Measurements from ENCODE around the gene FBXW12. TPM values are rescaled to one million over a fixed set of nuclear protein-coding genes. Genes with fewer than 3 reads are reported as not detected.

The FBXW12 gene
- total RNA-seq, 1 experiment from 2014 or later, result not detected

- H3K27me3 ChIP-seq (ENCODE audit: low read length), result no peaks in the 10 kb centered on the region
- peaks cover 10% of the 10 kb centered on the region; the same call in 1 of the 2 replicates for H3K79me2 ChIP-seq (ENCODE audit: low read length)
- no peaks in the 10 kb centered on the region; the same call in 1 of the 2 replicates for H3K36me3 ChIP-seq (ENCODE audit: insufficient read depth, low read length)
- H3K4me1 ChIP-seq (ENCODE audit: low read length), result peaks cover 7% of the 10 kb centered on the region
- H3K9ac ChIP-seq (ENCODE audit: low read length), result no peak overlapping the region
- no peak overlapping the region for H3K27ac ChIP-seq (ENCODE audit: low read length)
- no peaks in the 10 kb centered on the region for H4K20me1 ChIP-seq (ENCODE audit: insufficient read depth, low read depth, low read length)
- H3K9me3 ChIP-seq (ENCODE audit: low read length), result no peaks in the 10 kb centered on the region
- no peak overlapping the region for H2AFZ ChIP-seq (ENCODE audit: low read length)
- DNase-seq, result no peak
- no peak overlapping the region for H3K4me3 ChIP-seq (ENCODE audit: low read length)
- H3K4me2 ChIP-seq (ENCODE audit: low read depth, low read length, poor library complexity, severe bottlenecking), result no peak overlapping the region
- no peaks in the 10 kb centered on the region for H3K9me2 ChIP-seq (replicated peaks; ENCODE audit: insufficient read depth, low read length)
Observed at GRCh38 chr3:48419149-48419548, 47.1 kb downstream of the FBXW12 start.

- Histone ChIP-seq H3K4me2 (ENCODE audit: low read depth, low read length, poor library complexity, severe bottlenecking) (no peak overlapping the region), H3K9ac (ENCODE audit: low read length) (no peak overlapping the region), H2AFZ (ENCODE audit: low read length) (no peak overlapping the region), H3K79me2 (ENCODE audit: low read length) (peaks cover 12% of the 10 kb centered on the region; the same call in 1 of the 2 replicates), H3K9me2 (replicated peaks; ENCODE audit: insufficient read depth, low read length) (no peaks in the 10 kb centered on the region), H3K4me3 (ENCODE audit: low read length) (no peak overlapping the region), H3K27ac (ENCODE audit: low read length) (no peak overlapping the region), H3K27me3 (ENCODE audit: low read length) (no peaks in the 10 kb centered on the region), H3K36me3 (ENCODE audit: insufficient read depth, low read length) (no peaks in the 10 kb centered on the region; the same call in 1 of the 2 replicates), H3K4me1 (ENCODE audit: low read length) (peaks cover 7% of the 10 kb centered on the region), H3K9me3 (ENCODE audit: low read length) (no peaks in the 10 kb centered on the region), H4K20me1 (ENCODE audit: insufficient read depth, low read depth, low read length) (no peaks in the 10 kb centered on the region)
- DNase-seq, result no peak
Observed at GRCh38 chr3:48419597-48419996, 47.6 kb downstream of the FBXW12 start.

GRCh38 chr3:48420561-48420960 lies 48.5 kb downstream of the FBXW12 start:
- Histone ChIP-seq H3K79me2 (ENCODE audit: low read length) (peaks cover 22% of the 10 kb centered on the region), H3K27ac (ENCODE audit: low read length) (no peak overlapping the region), H3K4me1 (ENCODE audit: low read length) (peaks cover 7% of the 10 kb centered on the region), H3K4me2 (ENCODE audit: low read depth, low read length, poor library complexity, severe bottlenecking) (no peak overlapping the region), H3K27me3 (ENCODE audit: low read length) (no peaks in the 10 kb centered on the region), H3K4me3 (ENCODE audit: low read length) (no peak overlapping the region), H2AFZ (ENCODE audit: low read length) (no peak overlapping the region), H4K20me1 (ENCODE audit: insufficient read depth, low read depth, low read length) (no peaks in the 10 kb centered on the region), H3K9me3 (ENCODE audit: low read length) (no peaks in the 10 kb centered on the region), H3K36me3 (ENCODE audit: insufficient read depth, low read length) (no peaks in the 10 kb centered on the region), H3K9me2 (replicated peaks; ENCODE audit: insufficient read depth, low read length) (no peaks in the 10 kb centered on the region), H3K9ac (ENCODE audit: low read length) (no peak overlapping the region)
- no peak for DNase-seq

- Histone ChIP-seq H4K20me1 (ENCODE audit: insufficient read depth, low read depth, low read length) (no peaks in the 10 kb centered on the region), H3K79me2 (ENCODE audit: low read length) (peaks cover 39% of the 10 kb centered on the region), H2AFZ (ENCODE audit: low read length) (no peak overlapping the region), H3K9ac (ENCODE audit: low read length) (no peak overlapping the region), H3K9me3 (ENCODE audit: low read length) (no peaks in the 10 kb centered on the region), H3K9me2 (replicated peaks; ENCODE audit: insufficient read depth, low read length) (no peaks in the 10 kb centered on the region), H3K4me2 (ENCODE audit: low read depth, low read length, poor library complexity, severe bottlenecking) (no peak overlapping the region), H3K4me1 (ENCODE audit: low read length) (peaks cover 23% of the 10 kb centered on the region), H3K4me3 (ENCODE audit: low read length) (no peak overlapping the region), H3K27ac (ENCODE audit: low read length) (no peak overlapping the region), H3K36me3 (ENCODE audit: insufficient read depth, low read length) (no peaks in the 10 kb centered on the region), H3K27me3 (ENCODE audit: low read length) (no peaks in the 10 kb centered on the region)
- no peak for DNase-seq
Observed at GRCh38 chr3:48422272-48422671, 50.3 kb downstream of the FBXW12 start.

- DNase-seq, result no peak
- H3K27me3 ChIP-seq (ENCODE audit: low read length), result no peaks in the 10 kb centered on the region
- H3K4me3 ChIP-seq (ENCODE audit: low read length), result no peak overlapping the region
- no peak overlapping the region for H2AFZ ChIP-seq (ENCODE audit: low read length)
- peaks cover 27% of the 10 kb centered on the region for H3K4me1 ChIP-seq (ENCODE audit: low read length)
- H4K20me1 ChIP-seq (ENCODE audit: insufficient read depth, low read depth, low read length), result no peaks in the 10 kb centered on the region
- H3K9me2 ChIP-seq (replicated peaks; ENCODE audit: insufficient read depth, low read length), result no peaks in the 10 kb centered on the region
- peaks cover 43% of the 10 kb centered on the region for H3K79me2 ChIP-seq (ENCODE audit: low read length)
- no peaks in the 10 kb centered on the region for H3K36me3 ChIP-seq (ENCODE audit: insufficient read depth, low read length)
- no peak overlapping the region for H3K27ac ChIP-seq (ENCODE audit: low read length)
- no peaks in the 10 kb centered on the region for H3K9me3 ChIP-seq (ENCODE audit: low read length)
- H3K4me2 ChIP-seq (ENCODE audit: low read depth, low read length, poor library complexity, severe bottlenecking), result no peak overlapping the region
- H3K9ac ChIP-seq (ENCODE audit: low read length), result no peak overlapping the region
Observed at GRCh38 chr3:48422681-48423080, 50.7 kb downstream of the FBXW12 start.

GRCh38 chr3:48423241-48423882 lies 51.3 kb downstream of the FBXW12 start:
- Histone ChIP-seq H3K4me1 (ENCODE audit: low read length) (peaks cover 34% of the 10 kb centered on the region), H3K4me3 (ENCODE audit: low read length) (no peak overlapping the region), H3K36me3 (ENCODE audit: insufficient read depth, low read length) (no peaks in the 10 kb centered on the region), H3K27ac (ENCODE audit: low read length) (no peak overlapping the region), H3K9me2 (replicated peaks; ENCODE audit: insufficient read depth, low read length) (no peaks in the 10 kb centered on the region), H3K4me2 (ENCODE audit: low read depth, low read length, poor library complexity, severe bottlenecking) (no peak overlapping the region), H3K27me3 (ENCODE audit: low read length) (no peaks in the 10 kb centered on the region), H2AFZ (ENCODE audit: low read length) (no peak overlapping the region), H3K79me2 (ENCODE audit: low read length) (peaks cover 50% of the 10 kb centered on the region), H4K20me1 (ENCODE audit: insufficient read depth, low read depth, low read length) (no peaks in the 10 kb centered on the region), H3K9me3 (ENCODE audit: low read length) (no peaks in the 10 kb centered on the region), H3K9ac (ENCODE audit: low read length) (no peak overlapping the region)
- DNase-seq, result no peak

- H3K9me3 ChIP-seq (ENCODE audit: low read length), result no peaks in the 10 kb centered on the region
- no peaks in the 10 kb centered on the region for H3K27me3 ChIP-seq (ENCODE audit: low read length)
- H4K20me1 ChIP-seq (ENCODE audit: insufficient read depth, low read depth, low read length), result no peaks in the 10 kb centered on the region
- no peak overlapping the region for H3K9ac ChIP-seq (ENCODE audit: low read length)
- no peaks in the 10 kb centered on the region for H3K9me2 ChIP-seq (replicated peaks; ENCODE audit: insufficient read depth, low read length)
- peaks cover 55% of the 10 kb centered on the region for H3K79me2 ChIP-seq (ENCODE audit: low read length)
- H3K27ac ChIP-seq (ENCODE audit: low read length), result no peak overlapping the region
- no peak overlapping the region for H3K4me3 ChIP-seq (ENCODE audit: low read length)
- H3K4me2 ChIP-seq (ENCODE audit: low read depth, low read length, poor library complexity, severe bottlenecking), result no peak overlapping the region
- H2AFZ ChIP-seq (ENCODE audit: low read length), result no peak overlapping the region
- peaks cover 35% of the 10 kb centered on the region for H3K4me1 ChIP-seq (ENCODE audit: low read length)
- DNase-seq, result no peak
- H3K36me3 ChIP-seq (ENCODE audit: insufficient read depth, low read length), result no peaks in the 10 kb centered on the region
Observed at GRCh38 chr3:48423883-48424695, 52.1 kb downstream of the FBXW12 start.

- H3K9me3 ChIP-seq (ENCODE audit: low read length), result no peaks in the 10 kb centered on the region
- no peaks in the 10 kb centered on the region for H3K27me3 ChIP-seq (ENCODE audit: low read length)
- H3K9ac ChIP-seq (ENCODE audit: low read length), result no peak overlapping the region
- peaks cover 40% of the 10 kb centered on the region for H3K4me1 ChIP-seq (ENCODE audit: low read length)
- H3K4me2 ChIP-seq (ENCODE audit: low read depth, low read length, poor library complexity, severe bottlenecking), result no peak overlapping the region
- no peak overlapping the region for H2AFZ ChIP-seq (ENCODE audit: low read length)
- H4K20me1 ChIP-seq (ENCODE audit: insufficient read depth, low read depth, low read length), result no peaks in the 10 kb centered on the region
- no peaks in the 10 kb centered on the region for H3K9me2 ChIP-seq (replicated peaks; ENCODE audit: insufficient read depth, low read length)
- H3K27ac ChIP-seq (ENCODE audit: low read length), result no peak overlapping the region
- H3K4me3 ChIP-seq (ENCODE audit: low read length), result no peak overlapping the region
- DNase-seq, result no peak
- no peaks in the 10 kb centered on the region for H3K36me3 ChIP-seq (ENCODE audit: insufficient read depth, low read length)
- H3K79me2 ChIP-seq (ENCODE audit: low read length), result peaks cover 58% of the 10 kb centered on the region
Observed at GRCh38 chr3:48425281-48425812, 53.3 kb downstream of the FBXW12 start.
